GM12801 (cell line): Measurements from ENCODE around the gene SLC30A1.

Experiments used
- TF ChIP-seq, protein P1 (sequence below): IDR thresholded peaks from one replicate; pipeline ENCODE4 v1.5.1; 2011; ENCODE audit warnings: control low read depth; ENCODE audit not compliant: insufficient read length; ENCODE audit errors: extremely low read depth

SLC30A1 gene

DNA sequence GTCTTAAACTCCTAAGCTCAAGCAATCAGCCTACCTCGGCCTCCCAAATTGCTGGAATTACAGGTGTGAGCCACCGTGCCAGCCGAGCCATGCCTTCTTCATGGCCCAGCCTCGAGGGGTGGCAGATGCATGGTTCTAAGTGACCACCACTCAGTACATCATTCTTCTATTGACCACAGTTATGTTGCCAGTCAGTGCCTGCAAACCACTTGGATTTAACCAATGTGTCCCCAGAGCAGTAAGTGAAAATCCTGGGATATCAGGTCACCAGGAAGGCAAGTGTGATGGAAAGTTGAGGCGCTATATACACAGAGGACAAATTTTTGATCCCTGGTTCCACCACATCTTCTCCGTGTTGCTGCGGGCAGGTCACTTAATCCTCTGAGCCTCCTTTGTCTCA is 50.0 kb downstream of the SLC30A1 start:
- TF ChIP-seq, protein P1, sequence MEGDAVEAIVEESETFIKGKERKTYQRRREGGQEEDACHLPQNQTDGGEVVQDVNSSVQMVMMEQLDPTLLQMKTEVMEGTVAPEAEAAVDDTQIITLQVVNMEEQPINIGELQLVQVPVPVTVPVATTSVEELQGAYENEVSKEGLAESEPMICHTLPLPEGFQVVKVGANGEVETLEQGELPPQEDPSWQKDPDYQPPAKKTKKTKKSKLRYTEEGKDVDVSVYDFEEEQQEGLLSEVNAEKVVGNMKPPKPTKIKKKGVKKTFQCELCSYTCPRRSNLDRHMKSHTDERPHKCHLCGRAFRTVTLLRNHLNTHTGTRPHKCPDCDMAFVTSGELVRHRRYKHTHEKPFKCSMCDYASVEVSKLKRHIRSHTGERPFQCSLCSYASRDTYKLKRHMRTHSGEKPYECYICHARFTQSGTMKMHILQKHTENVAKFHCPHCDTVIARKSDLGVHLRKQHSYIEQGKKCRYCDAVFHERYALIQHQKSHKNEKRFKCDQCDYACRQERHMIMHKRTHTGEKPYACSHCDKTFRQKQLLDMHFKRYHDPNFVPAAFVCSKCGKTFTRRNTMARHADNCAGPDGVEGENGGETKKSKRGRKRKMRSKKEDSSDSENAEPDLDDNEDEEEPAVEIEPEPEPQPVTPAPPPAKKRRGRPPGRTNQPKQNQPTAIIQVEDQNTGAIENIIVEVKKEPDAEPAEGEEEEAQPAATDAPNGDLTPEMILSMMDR, result no peak

DNA sequence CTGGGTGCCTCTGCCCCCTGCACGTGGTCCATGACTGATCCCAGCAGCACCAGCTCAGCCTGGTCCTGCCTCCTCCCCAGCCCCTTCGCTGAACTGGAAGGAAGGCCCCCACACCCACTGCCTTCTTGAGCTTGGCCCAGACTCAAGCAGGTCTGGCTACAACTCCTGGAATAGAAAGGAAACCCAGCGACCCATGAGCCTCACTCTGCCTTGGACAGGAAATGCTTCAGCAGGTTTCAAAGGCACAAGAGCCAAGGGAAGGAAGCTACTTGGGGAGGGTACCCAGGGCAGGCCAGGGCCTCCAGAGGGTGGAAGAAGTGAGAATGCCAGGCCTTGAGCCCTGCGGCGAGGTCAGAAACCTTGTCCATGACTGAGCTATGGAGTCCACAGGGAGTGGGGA is 51.1 kb downstream of the SLC30A1 start:
- TF ChIP-seq, protein P1, result no peak

DNA sequence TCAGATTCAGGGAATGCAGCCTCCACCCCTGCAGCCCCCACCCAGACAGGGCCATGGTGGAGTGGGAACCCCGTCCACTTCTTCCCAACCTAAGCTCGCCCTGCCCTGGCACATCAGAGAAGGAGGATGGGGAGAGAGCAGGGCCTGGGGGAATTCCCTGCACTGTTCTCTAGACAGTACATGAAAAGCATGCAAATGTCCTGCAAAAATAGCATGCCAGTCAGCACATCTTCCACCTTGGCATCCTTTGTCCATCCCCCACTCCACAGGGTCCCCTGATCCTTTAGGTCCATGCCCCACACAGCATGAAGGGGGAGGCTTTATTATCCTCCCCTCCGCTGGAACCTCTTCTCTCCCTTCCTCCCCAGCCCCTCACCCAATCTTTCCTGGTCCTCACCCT is 52.0 kb downstream of the SLC30A1 start:
- TF ChIP-seq, protein P1, result no peak

DNA sequence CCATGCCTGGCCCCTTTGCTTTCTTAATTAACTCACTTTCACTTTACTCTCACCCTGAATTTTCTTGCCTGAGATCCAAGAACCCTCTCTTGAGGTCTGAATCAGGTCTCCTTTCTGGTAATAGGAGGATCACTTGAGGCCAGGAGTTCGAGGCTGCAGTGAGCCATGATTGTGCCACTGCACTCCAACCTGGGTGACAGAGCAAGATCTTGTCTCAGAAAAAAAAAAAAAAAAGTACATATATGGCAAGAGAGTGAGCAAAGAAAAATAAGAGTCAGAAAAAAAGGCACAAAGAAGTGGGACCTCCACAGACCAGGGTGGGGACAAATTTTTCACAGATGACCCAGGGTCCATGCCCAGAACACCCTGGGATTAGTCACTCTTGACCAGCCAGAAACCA is 52.9 kb downstream of the SLC30A1 start:
- TF ChIP-seq, protein P1, result no peak

DNA sequence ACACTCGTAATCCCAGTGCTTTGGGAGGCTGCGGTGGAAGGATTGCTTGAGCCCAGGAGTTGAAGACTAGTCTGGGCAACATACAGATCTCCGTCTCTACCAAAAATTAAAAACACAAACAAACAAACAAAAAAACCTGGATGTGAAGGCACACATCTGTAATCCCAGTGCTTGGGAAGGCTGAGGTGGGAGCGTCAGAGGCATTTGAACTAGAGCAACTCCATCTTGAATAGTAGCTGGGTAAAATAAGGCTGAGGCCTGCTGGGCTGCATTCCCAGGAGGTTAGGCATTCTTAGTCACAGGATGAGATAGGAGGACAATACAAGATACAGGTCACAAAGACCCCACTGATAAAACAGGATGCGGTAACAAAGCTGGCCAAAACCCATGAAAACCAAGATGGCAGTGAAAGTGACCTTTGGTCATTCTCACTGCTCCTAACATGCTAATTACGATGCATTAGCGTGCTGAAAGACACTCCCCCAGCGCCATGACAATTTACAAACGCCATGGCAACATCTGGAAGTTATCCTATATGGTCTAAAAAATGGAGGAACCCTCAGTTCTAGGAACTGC is 53.8 kb downstream of the SLC30A1 start:
- TF ChIP-seq, protein P1, result no peak

DNA sequence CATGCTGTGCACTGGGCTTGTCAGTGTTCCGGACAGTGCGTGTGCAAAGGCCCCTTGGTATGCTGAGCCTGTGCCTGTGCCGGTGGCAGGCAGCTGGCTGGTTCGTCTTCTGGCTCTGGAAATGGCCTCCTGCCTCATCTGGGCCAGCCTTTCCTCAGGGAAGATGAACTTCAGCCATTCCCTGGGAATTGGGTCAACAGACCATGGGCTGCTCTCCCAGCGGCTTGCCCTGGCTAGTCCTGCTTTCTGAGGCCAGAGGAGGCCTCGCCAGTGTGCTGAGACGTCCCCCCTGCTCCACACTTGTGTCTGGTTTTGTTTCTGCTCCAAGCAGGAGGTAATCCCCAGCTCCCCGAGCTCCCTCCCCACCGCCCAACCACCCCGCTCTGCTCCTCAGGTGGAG is 54.4 kb downstream of the SLC30A1 start:
- TF ChIP-seq, protein P1, result no peak

DNA sequence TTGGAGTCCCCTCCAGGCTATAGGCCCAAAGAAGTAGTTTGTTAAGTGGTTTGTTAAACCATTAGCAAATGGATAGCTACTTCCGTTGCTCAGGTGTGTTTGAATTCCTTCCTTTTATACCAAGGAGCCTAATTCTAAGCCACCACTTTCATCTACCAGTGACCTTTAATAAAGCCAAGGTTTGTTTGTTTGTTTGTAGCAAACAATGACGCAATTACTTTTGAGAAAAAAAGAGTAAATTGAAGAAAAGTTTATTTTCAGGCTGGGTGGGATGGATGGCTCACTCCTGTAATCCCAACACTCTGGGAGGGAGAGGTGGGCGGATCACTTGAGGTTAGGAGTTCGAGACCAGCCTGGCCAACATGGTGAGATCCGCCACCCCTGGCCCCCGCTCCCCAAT is 56.2 kb downstream of the SLC30A1 start:
- TF ChIP-seq, protein P1, result no peak
